Measurements from ENCODE around the gene EXOC3L1.

EXOC3L1 gene

GRCh38 chr16:67163164-67163998, 26.6 kb downstream of the EXOC3L1 start:
- peak; percentile 42 for DNase-seq

DNA sequence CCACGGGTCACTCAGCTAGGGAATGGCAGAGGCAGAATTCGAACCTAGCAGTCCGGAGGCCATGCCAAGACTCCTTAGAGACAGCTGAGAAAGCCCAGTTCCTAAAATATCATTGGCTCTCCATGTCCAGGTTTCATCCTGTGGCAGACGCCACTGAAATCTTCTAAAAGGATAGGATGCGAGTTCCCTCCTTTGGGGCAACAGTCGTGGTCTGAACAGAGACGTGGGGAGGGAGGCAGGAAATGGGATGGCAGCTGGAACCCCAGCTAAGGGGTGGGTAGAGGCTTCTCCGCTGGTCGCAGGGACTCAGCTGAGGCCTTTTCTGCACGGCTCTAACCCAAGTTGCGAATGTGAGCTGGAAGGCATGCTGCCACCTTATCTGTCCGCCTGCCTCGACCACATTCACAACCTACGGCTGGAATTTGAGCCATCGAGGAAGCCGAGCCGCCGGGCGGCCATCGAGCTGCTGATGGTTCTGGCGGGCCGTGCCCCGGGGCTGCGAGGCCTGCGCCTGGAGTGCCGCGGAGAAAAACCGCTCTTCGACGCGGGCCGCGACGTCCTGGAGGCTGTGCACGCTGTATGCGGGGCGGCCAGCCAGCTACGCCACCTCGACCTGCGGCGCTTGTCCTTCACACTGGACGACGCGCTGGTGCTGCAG, 27.3 kb downstream of the EXOC3L1 start:
- DNase-seq = no peak

- DNase-seq = no peak
These were observed 28.3 kb downstream of the EXOC3L1 start for GRCh38 chr16:67161595-67162058.

GRCh38 chr16:67158637-67159600, 31.0 kb downstream of the EXOC3L1 start:
- peak; percentile 89 for DNase-seq

DNA sequence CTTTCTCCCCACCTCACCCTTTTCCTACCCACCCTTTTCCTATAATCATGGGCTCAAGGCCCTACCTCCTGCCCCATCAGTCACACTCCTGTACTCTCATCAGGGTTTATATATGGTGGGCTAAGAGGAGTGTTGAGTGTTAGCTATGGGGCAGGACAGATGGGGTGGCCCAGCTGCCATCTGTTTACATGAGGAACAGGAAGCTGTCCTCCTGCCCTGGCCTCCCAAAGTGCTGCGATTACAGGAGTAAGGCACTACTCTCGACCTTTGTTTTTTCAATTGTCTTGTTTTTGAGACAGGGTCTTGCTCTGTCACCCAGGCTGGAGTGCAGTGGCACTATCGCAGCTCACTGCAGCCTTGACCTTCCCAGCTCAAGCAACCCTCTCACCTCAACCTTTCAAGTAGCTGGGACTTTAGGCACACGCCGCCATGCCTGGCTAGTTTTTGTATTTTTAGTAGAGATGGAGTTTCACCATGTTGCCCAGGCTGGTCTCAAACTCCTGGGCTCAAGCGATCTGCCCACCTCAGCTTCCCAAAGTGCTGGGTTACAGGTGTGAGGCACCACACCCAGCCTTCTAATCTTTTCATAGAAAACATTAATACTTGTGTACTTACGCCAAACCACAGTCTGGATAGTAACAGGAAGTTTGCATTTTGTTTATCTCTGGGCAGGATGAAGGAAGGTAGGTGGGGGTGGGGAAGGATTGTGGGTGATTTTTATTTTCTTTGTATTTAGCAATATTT, 31.9 kb downstream of the EXOC3L1 start:
- DNase-seq = peak; percentile 52

DNA sequence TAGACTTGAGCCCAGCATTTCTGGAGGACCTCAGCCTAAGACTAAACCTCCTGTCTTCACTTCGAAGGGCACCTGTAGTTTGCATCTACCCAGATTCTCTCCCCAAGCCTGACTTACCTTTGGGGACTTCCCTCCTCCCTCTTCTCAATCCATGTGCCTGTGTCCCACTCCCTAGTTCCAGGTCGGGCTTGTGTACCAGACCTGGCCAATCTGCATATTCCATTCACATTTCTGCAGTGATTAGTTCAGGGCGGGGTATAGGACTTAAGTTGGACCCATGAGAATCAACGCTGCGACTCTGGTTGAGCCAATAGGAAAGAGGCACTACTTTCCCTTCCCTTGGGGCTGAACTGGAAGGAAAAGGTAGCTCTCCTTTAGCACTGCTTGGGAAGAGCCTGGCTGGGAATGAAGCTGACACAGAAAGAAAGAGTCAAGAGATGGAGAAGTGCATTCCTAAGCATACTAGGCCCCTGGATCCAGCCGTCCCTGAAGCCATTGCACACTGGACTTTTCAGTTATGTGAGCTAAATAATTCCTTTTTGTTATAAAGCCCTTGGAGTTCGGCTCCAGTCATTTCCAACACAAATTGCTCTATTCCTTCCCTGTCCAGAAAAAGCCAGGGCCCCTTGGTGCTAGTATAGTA, 32.7 kb downstream of the EXOC3L1 start:
- DNase-seq = no peak

DNA sequence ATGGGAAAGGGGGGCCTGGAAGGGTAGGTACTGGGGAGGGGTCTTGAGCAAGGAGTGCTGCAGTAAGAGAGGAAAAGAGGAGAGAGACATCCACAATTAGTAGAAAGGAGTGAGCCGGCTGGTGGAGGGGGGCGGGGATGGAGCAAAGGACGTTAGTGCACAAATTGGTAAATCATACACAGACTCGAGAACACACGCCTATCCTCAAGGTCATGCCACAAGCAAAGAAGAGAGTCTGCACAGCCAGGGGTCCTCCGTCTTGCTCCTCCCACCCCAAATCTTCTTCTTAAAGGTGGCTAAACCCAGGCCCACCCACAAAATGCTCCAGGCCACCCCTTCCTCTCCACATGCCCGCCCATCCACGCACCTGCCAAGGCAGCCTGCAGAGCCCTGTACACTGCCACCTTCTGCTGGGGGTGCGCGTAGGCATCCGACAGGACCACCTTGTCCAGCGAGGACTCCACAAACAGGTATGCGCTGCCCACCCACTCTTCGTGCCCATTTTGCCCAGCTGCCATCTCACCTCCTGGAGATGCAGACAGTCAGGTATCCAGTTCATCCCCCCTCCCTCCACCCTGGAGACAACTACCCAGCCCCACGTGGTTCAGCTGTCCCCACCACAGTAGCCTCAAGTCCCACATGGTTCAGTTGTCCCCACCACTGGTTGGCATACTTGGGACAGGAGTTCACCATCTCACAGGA, 33.6 kb downstream of the EXOC3L1 start:
- DNase-seq = no peak

GRCh38 chr16:67155295-67156142, 34.4 kb downstream of the EXOC3L1 start:
- peak; percentile 71 for DNase-seq

- no peak for DNase-seq
These were observed 35.2 kb downstream of the EXOC3L1 start for GRCh38 chr16:67154578-67155294.

- no peak for DNase-seq
These were observed 38.4 kb downstream of the EXOC3L1 start for GRCh38 chr16:67151431-67152097.

- DNase-seq = no peak
These were observed 39.0 kb downstream of the EXOC3L1 start, which contains the start of gene B3GNT9 for GRCh38 chr16:67150833-67151396. Gene B3GNT9, minus strand, starts transcription at chr16:67150998. Its CDS starts 513 bp downstream, at chr16:67150485.

- DNase-seq = no peak
These were observed 39.7 kb downstream of the EXOC3L1 start for GRCh38 chr16:67150047-67150832.

- peak; percentile 2 for DNase-seq
These were observed 40.5 kb downstream of the EXOC3L1 start for GRCh38 chr16:67149276-67150046.

DNA sequence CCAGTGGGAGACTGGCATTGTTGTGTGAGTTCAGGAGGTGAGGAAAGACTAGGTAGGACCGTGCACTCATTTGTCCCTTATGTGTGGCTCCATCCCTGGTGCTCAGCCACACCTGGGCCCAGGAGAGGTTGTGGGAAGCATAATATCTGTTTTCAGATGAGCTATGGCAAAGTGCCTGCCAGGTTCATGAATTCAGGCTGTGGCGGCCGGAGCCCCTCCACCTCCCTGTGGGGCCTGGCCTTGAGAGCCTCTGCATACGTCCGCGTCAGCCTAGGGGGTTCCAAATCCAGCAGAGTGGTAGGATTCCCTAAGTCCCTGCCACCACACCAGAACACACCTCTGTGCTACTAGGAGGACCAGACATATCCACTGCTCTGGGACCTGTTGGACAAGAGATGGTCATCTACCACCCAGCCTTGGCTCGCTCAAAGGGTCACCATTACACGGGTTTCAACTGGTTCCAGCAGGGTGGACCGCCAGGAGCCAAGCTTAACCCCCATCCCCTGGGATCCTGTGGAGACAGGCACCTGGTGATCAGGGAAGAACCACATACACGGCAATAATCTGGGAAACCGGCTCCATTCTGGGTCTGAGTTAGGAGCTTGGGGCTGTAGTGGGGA, 41.2 kb downstream of the EXOC3L1 start:
- DNase-seq = peak; percentile 7

DNA sequence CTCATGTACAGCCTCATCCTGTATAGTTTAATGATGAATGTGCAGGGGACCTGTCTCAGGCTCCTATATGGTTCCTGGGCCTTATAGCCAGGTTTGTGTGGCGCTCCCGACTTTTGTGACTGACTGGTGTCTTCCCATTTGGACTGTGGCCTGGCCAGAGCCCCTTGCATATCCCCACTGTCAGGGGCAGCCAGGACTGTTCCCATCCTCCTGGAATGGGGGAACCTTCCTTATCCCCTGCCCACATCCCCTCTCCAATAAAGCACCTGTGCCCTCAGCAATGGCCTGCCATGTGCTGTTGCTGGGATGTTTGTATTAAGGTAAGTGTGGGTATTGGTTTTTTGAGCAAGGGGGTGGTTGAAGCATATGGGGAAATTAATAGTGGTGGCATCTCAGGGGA, 41.7 kb downstream of the EXOC3L1 start:
- DNase-seq = peak; percentile 4

Measured in CD4-positive, alpha-beta T cell treated with Interleukin-15 for 1 hour (primary cell).